ENCODE results near the gene KTI12. TPM values are rescaled to one million over a fixed set of nuclear protein-coding genes. Genes with fewer than 3 reads are reported as not detected.

The KTI12 gene
- total RNA-seq, 1 experiment from 2014 or later = 22.1 TPM

- Histone ChIP-seq H3K4me2 (ENCODE audit: low read depth, low read length, poor library complexity, severe bottlenecking) (no peak overlapping the region), H3K27me3 (ENCODE audit: low read length) (no peaks in the 10 kb centered on the region), H3K9me3 (ENCODE audit: low read length) (no peaks in the 10 kb centered on the region), H3K4me1 (ENCODE audit: low read length) (no peaks in the 10 kb centered on the region), H2AFZ (ENCODE audit: low read length) (no peak overlapping the region), H3K79me2 (ENCODE audit: low read length) (no peaks in the 10 kb centered on the region), H3K9ac (ENCODE audit: low read length) (no peak overlapping the region), H3K27ac (ENCODE audit: low read length) (no peak overlapping the region), H3K4me3 (ENCODE audit: low read length) (no peak overlapping the region), H4K20me1 (ENCODE audit: insufficient read depth, low read depth, low read length) (no peaks in the 10 kb centered on the region), H3K9me2 (replicated peaks; ENCODE audit: insufficient read depth, low read length) (no peaks in the 10 kb centered on the region), H3K36me3 (ENCODE audit: insufficient read depth, low read length) (no peaks in the 10 kb centered on the region)
- no peak for DNase-seq
These were observed 43.8 kb downstream of the KTI12 start for GRCh38 chr1:51989582-51990477.

- Histone ChIP-seq H4K20me1 (ENCODE audit: insufficient read depth, low read depth, low read length) (no peaks in the 10 kb centered on the region), H3K27ac (ENCODE audit: low read length) (no peak overlapping the region), H3K27me3 (ENCODE audit: low read length) (no peaks in the 10 kb centered on the region), H3K9me2 (replicated peaks; ENCODE audit: insufficient read depth, low read length) (no peaks in the 10 kb centered on the region), H3K4me3 (ENCODE audit: low read length) (no peak overlapping the region), H3K79me2 (ENCODE audit: low read length) (no peaks in the 10 kb centered on the region), H3K9ac (ENCODE audit: low read length) (no peak overlapping the region), H3K9me3 (ENCODE audit: low read length) (no peaks in the 10 kb centered on the region), H3K4me2 (ENCODE audit: low read depth, low read length, poor library complexity, severe bottlenecking) (no peak overlapping the region), H3K36me3 (ENCODE audit: insufficient read depth, low read length) (no peaks in the 10 kb centered on the region), H2AFZ (ENCODE audit: low read length) (no peak overlapping the region), H3K4me1 (ENCODE audit: low read length) (no peaks in the 10 kb centered on the region)
- no peak for DNase-seq
These were observed 45.4 kb downstream of the KTI12 start for GRCh38 chr1:51988254-51988653.

- H3K27ac ChIP-seq (ENCODE audit: low read length) = no peak overlapping the region
- no peaks in the 10 kb centered on the region for H3K4me1 ChIP-seq (ENCODE audit: low read length)
- no peak overlapping the region for H3K4me3 ChIP-seq (ENCODE audit: low read length)
- no peaks in the 10 kb centered on the region for H3K9me3 ChIP-seq (ENCODE audit: low read length)
- H3K36me3 ChIP-seq (ENCODE audit: insufficient read depth, low read length) = no peaks in the 10 kb centered on the region
- no peaks in the 10 kb centered on the region for H3K9me2 ChIP-seq (replicated peaks; ENCODE audit: insufficient read depth, low read length)
- H2AFZ ChIP-seq (ENCODE audit: low read length) = no peak overlapping the region
- H4K20me1 ChIP-seq (ENCODE audit: insufficient read depth, low read depth, low read length) = no peaks in the 10 kb centered on the region
- no peaks in the 10 kb centered on the region for H3K27me3 ChIP-seq (ENCODE audit: low read length)
- H3K9ac ChIP-seq (ENCODE audit: low read length) = no peak overlapping the region
- no peaks in the 10 kb centered on the region for H3K79me2 ChIP-seq (ENCODE audit: low read length)
- DNase-seq = no peak
- no peak overlapping the region for H3K4me2 ChIP-seq (ENCODE audit: low read depth, low read length, poor library complexity, severe bottlenecking)
These were observed 46.9 kb downstream of the KTI12 start for GRCh38 chr1:51986718-51987117.

GRCh38 chr1:51982161-51982560 lies 51.4 kb downstream of the KTI12 start:
- H3K4me1 ChIP-seq (ENCODE audit: low read length) = no peaks in the 10 kb centered on the region
- no peak for DNase-seq
- no peak overlapping the region for H3K4me3 ChIP-seq (ENCODE audit: low read length)
- H4K20me1 ChIP-seq (ENCODE audit: insufficient read depth, low read depth, low read length) = no peaks in the 10 kb centered on the region
- H3K9ac ChIP-seq (ENCODE audit: low read length) = no peak overlapping the region
- no peaks in the 10 kb centered on the region for H3K9me3 ChIP-seq (ENCODE audit: low read length)
- no peaks in the 10 kb centered on the region for H3K79me2 ChIP-seq (ENCODE audit: low read length)
- no peaks in the 10 kb centered on the region for H3K36me3 ChIP-seq (ENCODE audit: insufficient read depth, low read length)
- H3K27me3 ChIP-seq (ENCODE audit: low read length) = no peaks in the 10 kb centered on the region
- no peaks in the 10 kb centered on the region for H3K9me2 ChIP-seq (replicated peaks; ENCODE audit: insufficient read depth, low read length)
- H3K27ac ChIP-seq (ENCODE audit: low read length) = no peak overlapping the region
- no peak overlapping the region for H3K4me2 ChIP-seq (ENCODE audit: low read depth, low read length, poor library complexity, severe bottlenecking)
- H2AFZ ChIP-seq (ENCODE audit: low read length) = no peak overlapping the region

Small RNA genes within 50 kb of the gene (small RNA-seq; reads per million reads assigned to genes)
- gene RN7SL290P = not detected

Other genes starting within 250 kb of the KTI12 start
- gene NRDC, start 155.1 kb downstream of the KTI12 start, total RNA-seq (2014; rRNA removed; shearing (Covaris generic); ENCODE audit: low replicate concordance) = 104 and 140 TPM in 2 replicates
- not detected in 2 replicates for gene RAB3B, start 43.1 kb downstream of the KTI12 start, total RNA-seq (2014; rRNA removed; shearing (Covaris generic); ENCODE audit: low replicate concordance)
- 39.2 and 44.2 TPM in 2 replicates for gene TXNDC12, start 21.4 kb upstream of the KTI12 start, total RNA-seq (2014; rRNA removed; shearing (Covaris generic); ENCODE audit: low replicate concordance)
- 42.6 and 78.8 TPM in 2 replicates for gene BTF3L4, start 22.5 kb upstream of the KTI12 start, total RNA-seq (2014; rRNA removed; shearing (Covaris generic); ENCODE audit: low replicate concordance)
- 1.6 and 2.2 TPM in 2 replicates for gene ZFYVE9, start 108.3 kb upstream of the KTI12 start, total RNA-seq (2014; rRNA removed; shearing (Covaris generic); ENCODE audit: low replicate concordance)

All from Karpas-422 (cell line).